Sigmoid colon (tissue), 7 donors: ENCODE results near the gene PACS1. TPM values are rescaled to one million over a fixed set of nuclear protein-coding genes. Genes with fewer than 3 reads are reported as not detected.

Experiments
- DNase-seq: peaks from one replicate; pipeline ENCODE4 v3.0.0-alpha.2; 2019
- H3K27ac ChIP-seq, 4 donors: fragments of 200-600 bp; sonication (generic); one replicate each; pipeline ENCODE4 v1.5.1; 2016 to 2019; ENCODE audit warnings: mild to moderate bottlenecking in 1 of 4
- H3K27me3 ChIP-seq, 3 donors: fragments of 200-600 bp; sonication (generic); one replicate each; pipeline ENCODE4 v1.5.1; 2019; ENCODE audit warnings: mild to moderate bottlenecking in 1 of 3
- H3K36me3 ChIP-seq, 4 donors: fragments of 200-600 bp; sonication (generic); one replicate each; pipeline ENCODE4 v1.5.1; 2016 to 2019
- H3K4me1 ChIP-seq, 4 donors: fragments of 200-600 bp; sonication (generic); one replicate each; pipeline ENCODE4 v1.5.1; 2017 to 2019
- H3K4me3 ChIP-seq, 4 donors: fragments of 200-600 bp; sonication (generic); one replicate each; pipeline ENCODE4 v1.5.1; 2017 to 2019; ENCODE audit warnings: mild to moderate bottlenecking in 2 of 4, moderate library complexity in 1 of 4
- H3K9me3 ChIP-seq, 4 donors: fragments of 200-600 bp in 3 of 4; sonication (generic) in 3 of 4; one replicate each; pipeline versions ENCODE4 v1.5.1 to v1.6.1; 2013 to 2019
- EP300 ChIP-seq, 4 donors: sonication (generic); formaldehyde crosslinking; IDR thresholded peaks; one replicate each; pipeline ENCODE4 v1.6.1; 2017; ENCODE audit warnings: antibody characterized with exemption in 4 of 4
- POLR2A ChIP-seq, 2 donors: fragments of 450-650 bp; IDR thresholded peaks; one replicate each; pipeline ENCODE4 v1.6.1; 2016; ENCODE audit warnings: antibody characterized with exemption in 2 of 2, mild to moderate bottlenecking in 2 of 2, moderate library complexity in 2 of 2
- POLR2AphosphoS5 ChIP-seq, 4 donors: sonication (generic); formaldehyde crosslinking; IDR thresholded peaks; one replicate each; pipeline ENCODE4 v1.6.1; 2017; ENCODE audit warnings: antibody characterized with exemption in 4 of 4
- WGBS, 2 donors: extraction: QIAGEN DNeasy Blood & Tissue Kit; methylation state at CpG; one replicate each; pipeline ENCODE4 v1.1.7; 2013; 5-methylcytosine and 5-hydroxymethylcytosine counted together
- intact Hi-C: fragments of 100-400 bp; cut with DNase I; formaldehyde crosslinking; loops from one replicate; pipeline ENCODE4 v1.15.1; 2023
- polyA plus RNA-seq, 3 donors: library from polyadenylated mRNA; stranded (reverse); fragments of 200-250 nt; gene quantifications; one replicate each; pipeline ENCODE4 v1.2.3, GENCODE V29; 2013
- total RNA-seq, 4 donors: library from RNA; depleted of rRNA; stranded (reverse); fragments of >200 nt; gene quantifications; one replicate each; pipeline ENCODE4 v1.1.0, GENCODE V29; 2016
- TF ChIP-seq, protein P1 (sequence below), 4 experiments: fragments of 450-650 bp in 3 of 4; fragments of 200-600 bp in 1 of 4; IDR thresholded peaks; one replicate each; pipeline ENCODE4 v1.5.1; 2016 to 2019; ENCODE audit warnings: antibody characterized with exemption in 4 of 4, mild to moderate bottlenecking in 3 of 4, moderate library complexity in 2 of 4
- donor health status: healthy with polysubstance abuse.
- donor health status: Bipolar disorder and iron deficiency.
- donor health status: healthy.

PACS1 gene
- total and polyA plus RNA-seq, 7 donors, result 2.1 to 75.9 (median 22.8) TPM

DNA sequence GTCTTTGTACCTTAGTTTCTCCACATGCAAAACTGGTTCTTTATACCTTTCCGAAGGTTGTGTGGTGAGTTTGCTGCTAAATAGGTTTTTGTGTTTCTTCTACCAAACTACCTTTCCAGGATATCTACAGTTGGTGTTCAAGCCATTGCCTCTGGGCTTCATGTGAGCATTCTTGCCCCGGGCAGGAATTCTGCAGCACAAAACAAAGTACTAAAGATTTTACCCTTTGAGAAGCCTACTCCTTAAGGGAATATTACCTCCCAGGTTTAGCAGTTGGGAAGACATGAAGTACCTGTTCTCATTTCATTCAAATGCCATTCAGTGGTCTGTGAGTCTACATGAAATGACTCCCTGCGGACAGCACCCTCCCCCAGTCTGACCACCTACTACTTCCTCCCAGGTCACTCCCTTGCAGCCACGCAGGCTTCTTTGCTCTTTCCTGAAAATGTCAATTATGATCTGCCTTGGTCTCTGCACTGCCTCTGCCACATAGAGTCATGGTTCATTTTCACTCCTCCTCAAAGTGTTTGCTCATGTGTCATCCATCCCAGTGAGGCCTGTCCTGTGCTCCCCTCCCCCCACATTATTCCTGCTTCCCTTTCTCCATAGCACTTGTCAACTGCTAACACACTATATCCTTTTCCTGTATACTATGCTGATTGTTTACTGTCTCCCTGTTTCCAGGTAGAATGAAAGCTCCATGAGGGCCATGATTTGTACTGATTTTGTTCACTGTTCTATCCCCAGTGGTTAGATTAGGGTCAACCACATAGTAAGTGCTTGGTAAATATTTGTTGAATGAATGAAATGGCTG is 36.9 kb downstream of the PACS1 start:
- DNase-seq, result no peak
- no peak overlapping the region for H3K27ac ChIP-seq
- H3K27me3 ChIP-seq, result no peaks in the 10 kb centered on the region
- no peaks in the 10 kb centered on the region for H3K36me3 ChIP-seq
- no peaks in the 10 kb centered on the region for H3K9me3 ChIP-seq
- H3K4me3 ChIP-seq, result no peak overlapping the region
- 77 to 89% methylated on average over 4 of the region's 4 CpGs for WGBS, 2 donors
- no peak for TF ChIP-seq POLR2A (IDR thresholded peaks at IDR 0.05)
- TF ChIP-seq, protein P1, sequence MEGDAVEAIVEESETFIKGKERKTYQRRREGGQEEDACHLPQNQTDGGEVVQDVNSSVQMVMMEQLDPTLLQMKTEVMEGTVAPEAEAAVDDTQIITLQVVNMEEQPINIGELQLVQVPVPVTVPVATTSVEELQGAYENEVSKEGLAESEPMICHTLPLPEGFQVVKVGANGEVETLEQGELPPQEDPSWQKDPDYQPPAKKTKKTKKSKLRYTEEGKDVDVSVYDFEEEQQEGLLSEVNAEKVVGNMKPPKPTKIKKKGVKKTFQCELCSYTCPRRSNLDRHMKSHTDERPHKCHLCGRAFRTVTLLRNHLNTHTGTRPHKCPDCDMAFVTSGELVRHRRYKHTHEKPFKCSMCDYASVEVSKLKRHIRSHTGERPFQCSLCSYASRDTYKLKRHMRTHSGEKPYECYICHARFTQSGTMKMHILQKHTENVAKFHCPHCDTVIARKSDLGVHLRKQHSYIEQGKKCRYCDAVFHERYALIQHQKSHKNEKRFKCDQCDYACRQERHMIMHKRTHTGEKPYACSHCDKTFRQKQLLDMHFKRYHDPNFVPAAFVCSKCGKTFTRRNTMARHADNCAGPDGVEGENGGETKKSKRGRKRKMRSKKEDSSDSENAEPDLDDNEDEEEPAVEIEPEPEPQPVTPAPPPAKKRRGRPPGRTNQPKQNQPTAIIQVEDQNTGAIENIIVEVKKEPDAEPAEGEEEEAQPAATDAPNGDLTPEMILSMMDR (IDR thresholded peaks at IDR 0.05), result no peak
- TF ChIP-seq POLR2AphosphoS5 (IDR thresholded peaks at IDR 0.05), result no peak
- no peak for TF ChIP-seq EP300 (IDR thresholded peaks at IDR 0.05)
- H3K4me1 ChIP-seq, result peaks cover 0 to 10% (median 4%) of the 10 kb centered on the region in 4 donors
- intact Hi-C loops, result no loop called here

DNA sequence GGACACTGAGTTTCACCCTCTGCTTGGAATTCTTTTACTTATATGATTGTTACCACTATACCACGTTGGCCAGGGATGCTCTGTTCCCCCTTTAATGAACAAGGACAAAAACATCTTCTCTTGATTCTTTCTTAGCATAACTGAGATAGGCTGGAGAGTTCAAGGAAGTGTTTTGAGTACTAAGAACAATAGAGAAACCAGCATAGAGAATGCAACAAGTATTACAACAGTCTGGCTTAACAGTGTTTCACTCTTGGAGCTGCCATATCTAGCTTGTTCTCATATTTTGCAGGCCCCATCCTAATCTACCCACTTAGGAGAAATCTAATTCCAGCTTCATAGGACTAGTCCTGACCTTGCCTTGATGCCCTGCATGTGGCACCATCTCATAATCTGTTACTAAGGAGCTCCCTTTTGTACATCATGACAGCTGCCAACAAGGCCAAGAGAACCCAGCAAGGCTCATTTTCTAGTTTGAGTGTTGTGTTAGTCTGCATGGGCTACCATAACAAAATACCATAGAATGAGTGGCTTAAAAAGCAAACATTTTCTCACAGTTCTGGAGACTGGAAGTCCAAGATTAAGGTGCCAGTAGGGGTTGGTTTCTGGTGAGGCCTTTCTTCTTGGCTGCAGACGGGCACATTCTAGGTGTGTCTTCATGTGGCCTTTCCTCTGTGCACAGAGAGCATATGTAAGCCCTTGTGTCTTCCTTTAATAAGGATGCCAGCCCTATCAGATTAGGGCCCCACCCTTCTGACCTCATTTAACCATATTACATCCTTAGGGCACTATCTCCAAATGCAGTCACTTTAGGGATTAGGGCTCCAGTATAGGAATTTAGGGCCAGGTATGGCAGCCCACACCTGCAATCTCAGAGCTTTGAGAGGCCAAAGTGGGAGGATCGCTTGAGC is 37.8 kb downstream of the PACS1 start:
- Histone ChIP-seq H3K36me3 (no peaks in the 10 kb centered on the region), H3K4me1 (peaks cover 0 to 19% (median 13%) of the 10 kb centered on the region in 4 donors), H3K27ac (no peak overlapping the region), H3K4me3 (no peak overlapping the region), H3K9me3 (no peaks in the 10 kb centered on the region), H3K27me3 (no peaks in the 10 kb centered on the region)
- TF ChIP-seq EP300 (IDR thresholded peaks at IDR 0.05) (no peak), POLR2AphosphoS5 (IDR thresholded peaks at IDR 0.05) (no peak), POLR2A (IDR thresholded peaks at IDR 0.05) (no peak)
- TF ChIP-seq, protein P1 (IDR thresholded peaks at IDR 0.05), result no peak
- no peak for DNase-seq
- WGBS, 2 donors, result 86 to 87% methylated on average over 3 of the region's 3 CpGs
- intact Hi-C loops, result no loop called here

DNA sequence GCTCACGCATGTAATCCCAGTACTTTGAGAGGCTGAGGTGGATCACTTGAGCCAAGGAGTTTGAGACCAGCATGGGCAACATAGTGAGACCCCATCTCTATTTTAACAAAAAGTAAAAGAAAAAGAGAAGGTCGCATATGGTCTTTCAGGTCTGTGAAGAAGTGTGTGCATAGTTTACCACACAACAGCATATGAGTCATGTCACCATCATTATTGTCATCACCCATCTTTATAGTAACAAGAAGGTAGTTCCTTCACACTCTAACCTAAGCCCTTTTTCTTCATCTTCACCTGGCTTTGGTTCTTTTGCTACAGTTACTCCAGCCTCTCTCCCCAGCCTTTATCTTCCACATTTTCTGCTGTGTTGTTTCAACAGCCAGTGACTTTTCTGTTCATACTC is 39.2 kb downstream of the PACS1 start:
- no peak for DNase-seq
- intact Hi-C loops, result no loop called here
- H3K4me3 ChIP-seq, result no peak overlapping the region
- no peaks in the 10 kb centered on the region for H3K36me3 ChIP-seq
- H3K27ac ChIP-seq, result no peak overlapping the region
- 89 to 90% methylated on average over 2 of the region's 2 CpGs for WGBS, 2 donors
- H3K27me3 ChIP-seq, result no peaks in the 10 kb centered on the region
- no peaks in the 10 kb centered on the region for H3K9me3 ChIP-seq
- H3K4me1 ChIP-seq, result peaks cover 0 to 30% (median 22%) of the 10 kb centered on the region in 4 donors
- TF ChIP-seq POLR2A (IDR thresholded peaks at IDR 0.05), result no peak

DNA sequence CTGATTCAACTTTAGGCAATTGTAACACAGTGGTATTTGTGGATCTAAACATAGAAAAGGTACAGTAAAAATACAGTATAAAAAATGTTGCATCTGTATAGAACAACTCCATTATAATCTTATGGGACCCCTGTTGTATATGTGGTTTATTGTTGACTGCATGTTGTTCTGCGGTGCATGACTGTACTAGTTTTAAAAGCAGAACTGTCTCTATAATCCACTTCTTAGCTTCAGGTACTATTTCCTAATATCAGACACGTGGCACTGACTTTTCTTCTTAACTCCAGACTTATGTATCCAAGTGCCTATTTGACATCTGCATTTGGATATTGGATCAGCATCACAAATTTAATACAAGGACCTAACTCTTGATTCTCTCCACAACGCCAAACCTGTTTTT is 41.1 kb downstream of the PACS1 start:
- Histone ChIP-seq H3K36me3 (no peaks in the 10 kb centered on the region), H3K27me3 (no peaks in the 10 kb centered on the region), H3K4me1 (peaks cover 0 to 26% (median 22%) of the 10 kb centered on the region in 4 donors), H3K4me3 (no peak overlapping the region), H3K9me3 (no peaks in the 10 kb centered on the region), H3K27ac (no peak overlapping the region)
- WGBS, 2 donors, result 77 to 84% methylated on average over 3 of the region's 3 CpGs
- TF ChIP-seq, protein P1 (IDR thresholded peaks at IDR 0.05), result no peak
- TF ChIP-seq POLR2A (IDR thresholded peaks at IDR 0.05), result no peak
- no peak for TF ChIP-seq EP300 (IDR thresholded peaks at IDR 0.05)
- TF ChIP-seq POLR2AphosphoS5 (IDR thresholded peaks at IDR 0.05), result no peak
- DNase-seq, result no peak
- intact Hi-C loops, result no loop called here

DNA sequence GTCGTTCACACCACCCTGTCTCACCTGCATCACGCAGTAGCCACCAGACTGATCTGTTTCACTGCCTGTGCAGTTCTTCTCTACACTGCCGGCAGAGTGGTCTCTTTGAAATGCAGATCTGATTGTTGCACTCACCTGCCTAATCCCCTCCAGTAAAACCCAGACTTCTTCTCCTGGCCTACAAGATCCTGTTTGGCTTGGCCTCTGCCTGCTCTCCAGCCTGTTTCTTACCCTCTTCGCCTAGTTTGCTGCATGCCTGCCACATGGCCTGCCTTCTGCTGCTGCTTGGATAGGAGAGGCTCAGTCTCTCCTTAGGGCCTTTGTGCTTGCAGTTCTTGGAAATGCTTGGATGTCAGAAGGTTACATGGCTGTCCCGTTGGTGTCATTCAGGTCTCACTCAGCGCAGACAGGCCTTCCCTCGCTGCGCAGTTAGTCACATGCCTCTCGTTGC is 42.0 kb downstream of the PACS1 start:
- no peaks in the 10 kb centered on the region for H3K27me3 ChIP-seq
- intact Hi-C loops, result no loop called here
- TF ChIP-seq POLR2A (IDR thresholded peaks at IDR 0.05), result no peak
- H3K36me3 ChIP-seq, result no peaks in the 10 kb centered on the region
- DNase-seq, result no peak
- H3K9me3 ChIP-seq, result no peaks in the 10 kb centered on the region
- no peak overlapping the region for H3K4me3 ChIP-seq
- WGBS, 2 donors, result 79 to 91% methylated on average over 9 of the region's 9 CpGs
- H3K27ac ChIP-seq, result peak overlapping the region in 1 of 4 donors; percentile 39
- peaks cover 0 to 26% (median 22%) of the 10 kb centered on the region in 4 donors for H3K4me1 ChIP-seq
